HepG2 (cell line): ENCODE data around the gene OAF. TPM values are rescaled to one million over a fixed set of nuclear protein-coding genes. Genes with fewer than 3 reads are reported as not detected.

Source experiments
- ATAC-seq: fragments of 200-7000 bp; cut with Tn5 transposase; 3 replicates; pipeline ENCODE4 v1.9.1; 2020; ENCODE audit warnings: mild to moderate bottlenecking, moderate library complexity
- BruUV-seq: library from RNA; stranded (reverse); fragments of 400-500 nt; replicated peaks from 2 replicates; lab custom pipeline; 2021; lab: Mats Ljungman, UMichigan
- CTCF ChIA-PET: fragments of 300-600 bp; formaldehyde crosslinking; extraction: SDS; loops from one replicate; lab custom pipeline; 2021; ENCODE audit warnings: low total read pairs, inconsistent platforms, low intra/inter-chr PET ratio; lab: Yijun Ruan, JAX
- POLR2A ChIA-PET: fragments of 350-600 bp; sonication (Branson Sonifier 250); formaldehyde crosslinking; loops from one replicate; lab custom pipeline; 2020; ENCODE audit warnings: antibody characterized with exemption, inconsistent platforms; lab: Yijun Ruan, JAX
- DNase-seq: peaks from one replicate; pipeline ENCODE4 v3.0.0-alpha.2; 2015; ENCODE audit warnings: low spot score
- FAIRE-seq: peaks from 3 replicates; lab custom pipeline; 2011; peaks lifted over from hg19 to GRCh38; lab: Jason Lieb, UNC
- H2AFZ ChIP-seq: one replicate; pipeline ENCODE4 v1.6.1; 2011; ENCODE audit warnings: low read length, inconsistent platforms
- H3K27ac ChIP-seq: fragments of 300-600 bp; 3 replicates; pipeline ENCODE4 v1.8.0; 2011; ENCODE audit warnings: mixed run types, mild to moderate bottlenecking, mixed read lengths, low read length, inconsistent platforms; ENCODE audit not compliant: insufficient read depth; ENCODE audit errors: extremely low read length
- H3K27me3 ChIP-seq, 2 experiments: fragments of 200-600 bp in 1 of 2; 2 replicates in 1 of 2; 3 replicates in 1 of 2; pipeline versions ENCODE4 v1.6.0 to v1.8.0; 2011; ENCODE audit warnings: low read length in 2 of 2, mild to moderate bottlenecking in 2 of 2, moderate library complexity in 2 of 2, inconsistent platforms in 1 of 2; ENCODE audit not compliant: insufficient read depth in 2 of 2, control insufficient read depth in 1 of 2
- H3K36me3 ChIP-seq, 2 experiments: fragments of 200-600 bp in 1 of 2; replicated peaks in 1 of 2; 2 replicates in 1 of 2; 3 replicates in 1 of 2; pipeline versions ENCODE4 v1.5.1 to v1.8.0; 2011; ENCODE audit warnings: low read length in 2 of 2, inconsistent platforms in 1 of 2; ENCODE audit not compliant: insufficient read depth in 2 of 2, control insufficient read depth in 1 of 2
- H3K4me1 ChIP-seq: 2 replicates; pipeline ENCODE4 v1.5.1; 2012; ENCODE audit warnings: low read length, inconsistent platforms; ENCODE audit not compliant: insufficient read depth
- H3K4me2 ChIP-seq: 2 replicates; pipeline ENCODE4 v1.6.0; 2011; ENCODE audit warnings: low read depth, low read length, inconsistent platforms
- H3K4me3 ChIP-seq, 3 experiments: fragments of 200-600 bp in 1 of 3; sonication (generic), shearing (Covaris generic) in 1 of 3; replicated peaks in 1 of 3; 2 replicates each; pipeline ENCODE4 v1.5.1; 2011 to 2016; ENCODE audit warnings: low read length in 3 of 3, inconsistent platforms in 2 of 3, low read depth in 2 of 3, mild to moderate bottlenecking in 2 of 3, control low read depth in 1 of 3, mixed read lengths in 1 of 3; ENCODE audit not compliant: insufficient read depth in 1 of 3
- H3K79me2 ChIP-seq: one replicate; pipeline ENCODE4 v1.6.1; 2011; ENCODE audit warnings: low read length, inconsistent platforms; ENCODE audit not compliant: insufficient read depth
- H3K9ac ChIP-seq: 2 replicates; pipeline ENCODE4 v1.6.0; 2011; ENCODE audit warnings: mild to moderate bottlenecking, low read depth, low read length, inconsistent platforms; ENCODE audit not compliant: insufficient read depth
- H3K9me3 ChIP-seq: 2 replicates; pipeline ENCODE4 v1.5.1; 2012; ENCODE audit warnings: mild to moderate bottlenecking, low read length
- H4K20me1 ChIP-seq: 2 replicates; pipeline ENCODE4 v1.6.0; 2011; ENCODE audit warnings: inconsistent platforms, mild to moderate bottlenecking, low read length, moderate library complexity; ENCODE audit not compliant: insufficient read depth
- ATF4 ChIP-seq, 2 experiments: fragments of 450-650 bp in 1 of 2; sonication (generic) in 1 of 2; formaldehyde crosslinking; IDR thresholded peaks; 2 replicates each; pipeline versions ENCODE4 v1.5.0 to v1.8.0; 2020 to 2022; ENCODE audit warnings: mild to moderate bottlenecking in 1 of 2, missing genetic modification reagents in 1 of 2
- GABPA ChIP-seq, 2 experiments: IDR thresholded peaks; 2 replicates each; pipeline ENCODE4 v1.6.1; 2011 to 2016; ENCODE audit warnings: low read depth in 2 of 2, low read length in 1 of 2, missing biosample characterization in 1 of 2, missing genetic modification characterization in 1 of 2
- HMGXB3 ChIP-seq: sonication (generic); formaldehyde crosslinking; IDR thresholded peaks from 2 replicates; pipeline ENCODE4 v1.4.0; 2020; ENCODE audit warnings: missing genetic modification reagents, borderline replicate concordance
- MNT ChIP-seq: fragments of 450-650 bp; IDR thresholded peaks from 2 replicates; pipeline ENCODE4 v1.6.1; 2016
- SRSF1 ChIP-seq: fragments of 200-400 bp; formaldehyde crosslinking; optimal IDR thresholded peaks from 2 replicates; pipeline ENCODE3; 2017; ENCODE audit warnings: mild to moderate bottlenecking, low read depth, low read length, moderate library complexity
- XRCC5 ChIP-seq: fragments of 200-400 bp; formaldehyde crosslinking; optimal IDR thresholded peaks from 2 replicates; pipeline ENCODE3; 2017; ENCODE audit warnings: mild to moderate bottlenecking, low read length
- ZNF788 ChIP-seq: sonication (generic); formaldehyde crosslinking; IDR thresholded peaks from 2 replicates; pipeline ENCODE4 v1.5.0; 2020; ENCODE audit warnings: mild to moderate bottlenecking, missing genetic modification reagents, borderline replicate concordance
- WGBS: methylation state at CpG from one replicate; pipeline ENCODE4 v1.1.6; 2017; ENCODE audit warnings: low lambda C conversion rate; 5-methylcytosine and 5-hydroxymethylcytosine counted together
- in situ Hi-C: cut with HindIII; loops from 2 replicates; pipeline ENCODE4 v1.10.0; 2017; ENCODE audit warnings: low pct_unique_long_range_greater_than_20kb; ENCODE audit not compliant: extremely low pct_ligation_motif_present
- intact Hi-C: fragments of 100-400 bp; cut with micrococcal nuclease; formaldehyde crosslinking; loops from one replicate; pipeline ENCODE4 v1.10.0; 2022; ENCODE audit not compliant: unreplicated experiment
- polyA plus RNA-seq, 8 experiments: library from polyadenylated mRNA; depleted of rRNA in 3 of 8; stranded (reverse) in 7 of 8; unstranded in 1 of 8; fragments of >200 nt; fragmentation: Illumina TruSeq in 4 of 8; extraction: Trizol in 4 of 8; gene quantifications; 2 replicates each; pipeline versions ENCODE4 v1.2.1 to v1.2.3, GENCODE V29; 2011 to 2016; ENCODE audit warnings: low read depth in 4 of 8, missing spikeins in 1 of 8, mixed read lengths in 1 of 8; ENCODE audit not compliant: insufficient read depth in 1 of 8
- total RNA-seq, 5 experiments: library from RNA; depleted of rRNA; stranded (reverse); fragments of >200 nt; fragmentation: Illumina TruSeq; extraction: Trizol; gene quantifications; 2 replicates each; pipeline ENCODE4 v1.2.3, GENCODE V29; 2016; ENCODE audit warnings: low read depth in 1 of 5

Gene OAF
- total and polyA plus RNA-seq, 2 of the 13 experiments (the other 11 are each of a cell fraction or from before 2014, with no cell fraction given), result 63.7 to 94.6 TPM

- no peak overlapping the region for H3K9ac ChIP-seq
- FAIRE-seq, result no peak
- TF ChIP-seq ZNF788 (no peak), GABPA (IDR thresholded peaks at IDR 0.05; ENCODE audit: low read depth, low read length) (no peak), GABPA (CRISPR knock-in tag; IDR thresholded peaks at IDR 0.05; ENCODE audit: low read depth) (no peak), XRCC5 (no peak), MNT (no peak), ATF4 (CRISPR knock-in tag; IDR thresholded peaks at IDR 0.05) (no peak), HMGXB3 (CRISPR knock-in tag) (no peak), SRSF1 (no peak)
- WGBS, result 20% methylated on average over 4 of the region's 4 CpGs
- CTCF ChIA-PET, result no interaction called here
- ATAC-seq, result no peak
- in situ Hi-C loops, result no loop called here
- H3K9me3 ChIP-seq, result no peaks in the 10 kb centered on the region
- BruUV-seq, result no TSS peak
- no peaks in the 10 kb centered on the region for H4K20me1 ChIP-seq
- H3K36me3 ChIP-seq, result no peaks in the 10 kb centered on the region
- H2AFZ ChIP-seq, result no peak overlapping the region
- DNase-seq, result no peak
- H3K4me2 ChIP-seq, result no peak overlapping the region
- intact Hi-C loops, result no loop called here
- POLR2A ChIA-PET, result no interaction called here
- H3K27ac ChIP-seq, result no peak overlapping the region
- H3K27me3 ChIP-seq, result peaks cover 15 to 84% of the 10 kb centered on the region in 2 experiments
- H3K4me3 ChIP-seq, result no peak overlapping the region
- H3K4me1 ChIP-seq, result no peaks in the 10 kb centered on the region
- no peaks in the 10 kb centered on the region for H3K79me2 ChIP-seq
Measured at GRCh38 chr11:120243221-120243620, 32.4 kb downstream of the OAF start.
